Stromal cell of bone marrow (primary cell): ENCODE results near the gene PIP4P1.
"Not testable (repeated sequence)": the region's sequence is repeated elsewhere in the genome, so short reads cannot be mapped to it uniquely, and the experiment has no call there.

Experiments used
- DNase-seq: peaks from one replicate; pipeline ENCODE4 v3.0.0-alpha.2; 2012; ENCODE audit warnings: low read depth

PIP4P1 gene

DNA sequence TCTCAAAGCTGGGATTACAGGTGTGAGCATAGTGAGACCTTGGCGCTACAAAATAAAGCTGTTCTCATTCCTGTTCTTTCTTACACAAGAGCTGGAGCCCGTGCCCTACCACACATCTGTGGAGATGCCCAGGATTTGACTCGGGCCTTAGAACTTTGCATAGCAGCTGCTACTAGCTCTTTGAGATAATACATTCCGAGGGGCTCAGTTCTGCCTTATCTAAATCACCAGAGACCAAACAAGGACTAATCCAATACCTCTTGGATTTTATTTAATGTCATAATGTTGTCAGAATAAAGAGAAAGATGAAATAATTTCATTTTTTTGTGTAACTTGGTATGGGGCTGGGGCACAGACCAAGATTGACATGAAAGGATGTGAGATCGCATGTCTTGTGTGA, 15.5 kb upstream of the PIP4P1 start:
- DNase-seq: no peak

DNA sequence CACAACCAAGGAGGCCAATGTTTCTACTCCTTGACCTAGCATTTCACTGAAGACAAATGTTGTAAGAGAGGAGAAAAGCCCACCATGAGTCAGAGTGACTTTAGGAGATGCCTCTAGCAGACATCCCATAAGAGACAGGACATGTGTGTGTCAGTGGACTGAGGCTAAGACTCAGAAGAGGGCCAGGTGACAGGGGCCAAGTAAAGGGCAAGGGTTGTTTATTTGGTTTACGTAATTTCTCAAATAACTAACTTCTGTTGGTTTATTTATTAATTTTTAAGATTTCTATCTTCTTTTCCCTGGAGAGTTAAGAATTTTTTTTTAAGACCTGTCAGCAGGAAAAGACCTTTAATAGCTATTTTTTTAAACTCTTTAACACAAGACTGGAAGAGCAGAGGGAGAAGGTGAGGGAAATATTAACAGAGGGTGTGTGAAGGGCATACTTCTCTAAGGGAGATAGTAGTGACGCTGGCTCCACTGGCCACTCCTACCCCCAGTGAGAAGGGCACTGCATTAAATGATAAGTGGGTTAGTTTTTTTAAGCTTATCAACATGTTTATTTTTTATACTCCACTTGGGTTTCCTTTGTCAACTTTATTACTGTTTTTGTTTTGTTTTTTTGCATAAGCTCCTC, 11.4 kb upstream of the PIP4P1 start:
- DNase-seq: no peak

DNA sequence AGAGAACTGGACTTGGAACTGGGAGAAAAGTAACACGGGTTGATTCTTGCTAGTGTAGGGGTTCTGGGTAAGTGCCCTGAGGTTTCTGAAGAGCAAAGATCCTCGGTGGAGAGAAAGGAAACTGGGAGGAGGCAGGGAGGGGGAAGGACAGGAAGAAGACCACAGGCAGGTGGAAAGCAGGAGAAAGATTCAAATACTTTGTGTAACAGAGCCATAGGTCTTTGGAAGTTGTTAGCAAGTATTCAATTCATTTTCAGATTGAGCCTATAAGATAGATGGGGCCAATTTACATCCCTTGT, 9.3 kb upstream of the PIP4P1 start:
- no peak for DNase-seq

DNA sequence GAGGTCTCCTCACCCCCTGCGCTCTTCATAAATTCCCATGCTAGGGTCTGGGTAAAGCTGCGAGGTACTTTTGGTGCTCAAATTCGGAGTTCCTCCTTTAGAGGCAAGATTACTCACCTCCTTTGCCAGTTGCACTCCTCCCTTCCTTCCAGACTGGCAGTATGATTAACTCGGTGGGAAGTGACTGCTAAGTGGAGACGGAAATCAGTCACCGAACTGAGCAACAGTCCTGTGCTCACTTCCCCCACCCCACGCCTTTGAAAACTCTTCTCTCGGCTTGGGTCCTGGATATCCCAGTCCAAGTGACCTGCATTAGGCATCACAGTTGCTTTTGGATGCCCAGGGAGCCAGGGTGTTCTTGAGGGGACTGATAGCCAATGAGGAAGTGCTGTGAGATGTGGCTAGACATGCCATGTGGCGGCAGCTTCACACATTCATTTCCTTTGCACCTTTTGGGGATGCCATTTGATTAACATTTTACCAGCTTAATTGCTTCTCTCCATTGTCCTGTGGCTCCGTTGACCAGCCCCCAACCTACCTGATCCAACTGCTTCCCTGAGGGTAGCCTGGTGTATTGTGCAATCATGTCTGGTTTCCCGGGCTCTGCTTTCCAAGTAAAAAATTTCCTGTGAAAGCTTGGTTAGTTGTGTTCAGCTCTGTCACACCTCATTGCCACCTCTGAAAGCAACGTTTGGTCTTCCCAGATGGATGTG, 8.8 kb upstream of the PIP4P1 start:
- peak; percentile 80 for DNase-seq

GRCh38 chr14:20469242-20469889, 8.1 kb upstream of the PIP4P1 start, which contains the start of gene PNP:
PNP (plus strand) TSS chr14:20469406; CDS start chr14:20469525, 119 bp downstream.
- peak; percentile 80 for DNase-seq

DNA sequence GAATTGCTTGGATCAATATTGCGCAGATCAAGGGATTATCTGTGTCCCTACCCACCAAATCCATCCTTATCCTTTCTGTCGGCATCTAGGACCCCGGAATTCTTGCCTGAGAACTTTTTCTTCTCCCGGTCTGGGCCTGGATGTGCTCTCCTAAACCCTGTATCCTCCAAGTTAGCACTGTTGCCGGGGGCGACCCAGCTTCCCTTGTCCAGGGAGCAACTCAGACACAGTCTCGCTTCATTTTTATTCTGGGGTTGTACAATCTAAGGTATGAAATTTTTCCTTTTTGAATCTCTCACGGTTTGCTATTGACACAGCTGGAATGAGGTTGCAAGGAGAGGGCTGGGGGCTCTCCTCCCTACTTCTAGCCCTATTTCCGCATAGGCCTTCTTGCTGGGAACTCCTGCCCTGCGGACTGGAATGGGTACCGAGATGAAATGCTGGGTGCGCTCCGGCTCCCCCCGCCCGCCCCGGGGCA, 7.6 kb upstream of the PIP4P1 start:
- no peak for DNase-seq

- no peak for DNase-seq
Observed at GRCh38 chr14:20460458-20461224, 593 bp downstream of the PIP4P1 start.

- DNase-seq: no peak
Observed at GRCh38 chr14:20458031-20458789, 3.0 kb downstream of the PIP4P1 start.

GRCh38 chr14:20456971-20457370, 4.3 kb downstream of the PIP4P1 start:
- no peak for DNase-seq

- DNase-seq: peak; percentile 71
Observed at GRCh38 chr14:20455355-20456300, 5.6 kb downstream of the PIP4P1 start.

- DNase-seq: peak; percentile 97
Observed at GRCh38 chr14:20454516-20455354, 6.5 kb downstream of the PIP4P1 start, which contains the start of the genes APEX1 and OSGEP. APEX1 (plus strand) TSS chr14:20455226; CDS start chr14:20455646, 420 bp downstream. OSGEP (minus strand) TSS chr14:20454812; CDS start chr14:20454683, 129 bp downstream.

DNA sequence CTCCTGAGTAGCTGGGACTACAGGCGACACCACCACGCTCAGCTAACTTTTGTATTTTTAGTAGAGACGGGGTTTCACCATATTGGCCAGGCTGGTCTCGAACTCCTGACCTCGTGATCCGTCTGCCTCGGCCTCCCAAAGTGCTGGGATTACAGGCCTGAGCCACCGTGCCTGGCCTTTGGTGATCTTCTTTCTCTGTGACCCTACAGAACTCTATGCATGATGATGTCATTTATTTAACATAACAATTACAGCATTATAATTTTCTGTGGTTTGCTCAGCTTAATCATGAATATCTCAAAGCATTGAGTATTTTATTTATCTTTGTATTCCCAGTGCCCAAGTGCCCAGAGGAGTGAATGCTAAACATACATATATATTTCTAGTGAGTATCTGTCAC, 8.4 kb downstream of the PIP4P1 start:
- not testable (repeated sequence) for DNase-seq

GRCh38 chr14:20446889-20447288, 14.3 kb downstream of the PIP4P1 start:
- no peak for DNase-seq

- DNase-seq: not testable (repeated sequence)
Observed at GRCh38 chr14:20443650-20444049, 17.6 kb downstream of the PIP4P1 start.

- DNase-seq: no peak
Observed at GRCh38 chr14:20441461-20441860, 19.8 kb downstream of the PIP4P1 start.

GRCh38 chr14:20440882-20441281, 20.4 kb downstream of the PIP4P1 start:
- DNase-seq: no peak

GRCh38 chr14:20440465-20440864, 20.8 kb downstream of the PIP4P1 start:
- DNase-seq: no peak

- no peak for DNase-seq
Observed at GRCh38 chr14:20438664-20439063, 22.6 kb downstream of the PIP4P1 start.

DNA sequence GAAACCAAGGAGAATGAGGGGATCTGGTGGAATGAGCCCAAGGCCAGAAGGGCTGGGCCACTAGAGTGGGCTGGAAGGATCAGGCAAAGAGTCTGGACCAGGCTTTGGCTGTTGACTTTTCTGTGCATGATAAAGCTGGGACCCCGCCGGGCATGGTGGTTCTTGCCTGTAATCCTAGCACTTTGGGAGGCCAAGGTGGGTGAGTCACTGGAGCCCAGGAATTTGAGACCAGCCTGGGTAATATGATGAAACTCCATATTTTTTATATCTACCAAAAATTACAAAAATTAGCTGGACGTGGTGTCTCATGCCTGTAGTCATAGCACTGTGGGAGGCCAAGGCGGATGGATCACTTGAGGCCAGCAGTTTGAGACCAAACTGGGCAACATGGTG, 24.9 kb downstream of the PIP4P1 start:
- peak; percentile 54 for DNase-seq
